ENCODE results near the gene UMAD1. TPM values are rescaled to one million over a fixed set of nuclear protein-coding genes. Genes with fewer than 3 reads are reported as not detected.
"Not testable (repeated sequence)": the region's sequence is repeated elsewhere in the genome, so short reads cannot be mapped to it uniquely, and the experiment has no call there.

The UMAD1 gene
- total RNA-seq, 2 donors from 2014 or later: 12.9 to 23.9 TPM

DNA sequence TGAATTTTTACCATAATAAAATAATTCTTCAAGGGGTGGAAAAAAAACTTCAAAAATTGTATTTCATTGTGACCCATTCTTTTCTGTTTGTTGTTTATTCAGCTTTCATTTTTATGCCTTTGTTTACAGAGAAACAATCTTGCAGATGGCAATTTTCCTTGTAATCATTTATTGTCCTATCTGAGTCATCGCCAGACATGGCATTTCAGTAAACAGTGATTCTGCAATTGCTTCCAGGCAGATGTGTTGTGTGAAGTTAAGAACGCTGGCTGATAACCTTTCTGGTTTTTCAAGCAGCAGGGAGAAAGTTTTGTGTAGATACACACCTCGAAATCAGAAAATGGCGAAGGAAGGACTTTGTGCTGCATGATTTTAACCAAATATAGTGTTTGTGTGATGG, 158.6 kb downstream of the UMAD1 start:
- Histone ChIP-seq H3K9me3 (no peaks in the 10 kb centered on the region), H3K27ac (no peak overlapping the region), H3K4me3 (no peak overlapping the region), H3K4me1 (ENCODE audit: control insufficient read depth in 1 of 2, low read depth in 2 of 2) (no peaks in the 10 kb centered on the region), H3K27me3 (replicated peaks; ENCODE audit: insufficient read depth) (no peaks in the 10 kb centered on the region), H3K36me3 (no peaks in the 10 kb centered on the region)
- TF ChIP-seq, protein P1, sequence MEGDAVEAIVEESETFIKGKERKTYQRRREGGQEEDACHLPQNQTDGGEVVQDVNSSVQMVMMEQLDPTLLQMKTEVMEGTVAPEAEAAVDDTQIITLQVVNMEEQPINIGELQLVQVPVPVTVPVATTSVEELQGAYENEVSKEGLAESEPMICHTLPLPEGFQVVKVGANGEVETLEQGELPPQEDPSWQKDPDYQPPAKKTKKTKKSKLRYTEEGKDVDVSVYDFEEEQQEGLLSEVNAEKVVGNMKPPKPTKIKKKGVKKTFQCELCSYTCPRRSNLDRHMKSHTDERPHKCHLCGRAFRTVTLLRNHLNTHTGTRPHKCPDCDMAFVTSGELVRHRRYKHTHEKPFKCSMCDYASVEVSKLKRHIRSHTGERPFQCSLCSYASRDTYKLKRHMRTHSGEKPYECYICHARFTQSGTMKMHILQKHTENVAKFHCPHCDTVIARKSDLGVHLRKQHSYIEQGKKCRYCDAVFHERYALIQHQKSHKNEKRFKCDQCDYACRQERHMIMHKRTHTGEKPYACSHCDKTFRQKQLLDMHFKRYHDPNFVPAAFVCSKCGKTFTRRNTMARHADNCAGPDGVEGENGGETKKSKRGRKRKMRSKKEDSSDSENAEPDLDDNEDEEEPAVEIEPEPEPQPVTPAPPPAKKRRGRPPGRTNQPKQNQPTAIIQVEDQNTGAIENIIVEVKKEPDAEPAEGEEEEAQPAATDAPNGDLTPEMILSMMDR (IDR thresholded peaks at IDR 0.05): no peak
- ATAC-seq (ENCODE audit: insufficient number of reproducible peaks, low FRiP score, low read depth) (no peak), DNase-seq (ENCODE audit: low spot score) (no peak)

GRCh38 chr7:7802531-7802930, 162.0 kb downstream of the UMAD1 start:
- H3K27me3 ChIP-seq (replicated peaks; ENCODE audit: insufficient read depth): no peaks in the 10 kb centered on the region
- H3K4me3 ChIP-seq: no peak overlapping the region
- no peaks in the 10 kb centered on the region for H3K36me3 ChIP-seq
- H3K27ac ChIP-seq: no peak overlapping the region
- TF ChIP-seq, protein P1 (IDR thresholded peaks at IDR 0.05): no peak
- no peaks in the 10 kb centered on the region for H3K9me3 ChIP-seq
- DNase-seq (ENCODE audit: low spot score) (no peak), ATAC-seq (ENCODE audit: insufficient number of reproducible peaks, low FRiP score, low read depth) (no peak)
- H3K4me1 ChIP-seq (ENCODE audit: control insufficient read depth in 1 of 2, low read depth in 2 of 2): no peaks in the 10 kb centered on the region

DNA sequence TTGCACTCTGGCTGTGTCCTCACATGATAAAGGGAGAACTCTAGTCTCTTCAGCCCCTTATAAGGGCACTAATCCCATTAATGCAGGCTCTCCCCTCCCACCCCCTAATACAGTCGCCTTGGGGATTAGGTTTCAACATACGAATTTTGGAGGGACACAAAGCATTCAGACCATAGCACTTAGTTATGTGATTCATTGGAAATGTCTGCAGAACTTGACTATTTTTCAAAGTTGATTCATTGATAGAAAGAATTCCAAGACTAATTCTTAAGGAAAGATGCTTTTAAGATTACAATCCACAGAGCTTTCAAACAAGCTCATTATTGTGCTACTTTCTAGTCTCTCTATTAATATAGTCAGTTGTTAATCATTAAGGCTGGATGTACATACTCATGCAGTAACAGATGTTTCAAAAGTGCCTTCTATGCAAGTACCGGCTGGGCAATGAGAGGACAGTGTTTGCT, 163.2 kb downstream of the UMAD1 start:
- H3K27ac ChIP-seq: no peak overlapping the region
- no peaks in the 10 kb centered on the region for H3K36me3 ChIP-seq
- ATAC-seq (ENCODE audit: insufficient number of reproducible peaks, low FRiP score, low read depth) (no peak), DNase-seq (ENCODE audit: low spot score) (no peak)
- H3K27me3 ChIP-seq (replicated peaks; ENCODE audit: insufficient read depth): no peaks in the 10 kb centered on the region
- TF ChIP-seq, protein P1 (IDR thresholded peaks at IDR 0.05): no peak
- peaks cover 0 to 3% of the 10 kb centered on the region in 2 donors for H3K4me1 ChIP-seq (ENCODE audit: control insufficient read depth in 1 of 2, low read depth in 2 of 2)
- H3K4me3 ChIP-seq: no peak overlapping the region
- H3K9me3 ChIP-seq: no peaks in the 10 kb centered on the region

DNA sequence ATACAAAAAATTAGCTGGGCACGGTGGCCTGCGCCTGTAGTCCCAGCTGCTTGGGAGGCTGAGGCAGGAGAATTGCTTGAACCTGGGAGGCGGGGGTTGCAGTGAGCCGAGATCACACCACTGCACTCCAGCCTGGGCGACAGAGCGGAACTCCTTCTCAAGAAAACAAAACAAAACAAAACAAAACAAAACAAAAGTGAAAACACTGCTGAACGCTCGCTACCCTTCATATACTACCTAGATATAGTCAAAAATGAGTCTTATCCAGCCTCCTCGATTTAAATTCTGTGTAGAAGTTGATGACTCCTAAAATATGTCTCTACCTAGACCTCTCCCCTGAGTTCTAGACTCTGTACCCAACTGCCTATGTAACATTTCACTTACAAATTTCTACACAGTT, 164.3 kb downstream of the UMAD1 start:
- H3K9me3 ChIP-seq; H3K4me3 ChIP-seq; H3K4me1 ChIP-seq (ENCODE audit: control insufficient read depth in 1 of 2, low read depth in 2 of 2); DNase-seq (ENCODE audit: low spot score); H3K36me3 ChIP-seq; H3K27me3 ChIP-seq (replicated peaks; ENCODE audit: insufficient read depth); ATAC-seq (ENCODE audit: insufficient number of reproducible peaks, low FRiP score, low read depth); H3K27ac ChIP-seq: not testable (repeated sequence)

- DNase-seq (ENCODE audit: low spot score) (no peak), ATAC-seq (ENCODE audit: insufficient number of reproducible peaks, low FRiP score, low read depth) (no peak)
- Histone ChIP-seq H3K27ac (no peak overlapping the region), H3K4me3 (no peak overlapping the region), H3K36me3 (no peaks in the 10 kb centered on the region), H3K4me1 (ENCODE audit: control insufficient read depth in 1 of 2, low read depth in 2 of 2) (peaks cover 0 to 3% of the 10 kb centered on the region in 2 donors), H3K9me3 (no peaks in the 10 kb centered on the region), H3K27me3 (replicated peaks; ENCODE audit: insufficient read depth) (no peaks in the 10 kb centered on the region)
- TF ChIP-seq, protein P1 (IDR thresholded peaks at IDR 0.05): no peak
Measured at GRCh38 chr7:7805511-7806153, 165.1 kb downstream of the UMAD1 start.

DNA sequence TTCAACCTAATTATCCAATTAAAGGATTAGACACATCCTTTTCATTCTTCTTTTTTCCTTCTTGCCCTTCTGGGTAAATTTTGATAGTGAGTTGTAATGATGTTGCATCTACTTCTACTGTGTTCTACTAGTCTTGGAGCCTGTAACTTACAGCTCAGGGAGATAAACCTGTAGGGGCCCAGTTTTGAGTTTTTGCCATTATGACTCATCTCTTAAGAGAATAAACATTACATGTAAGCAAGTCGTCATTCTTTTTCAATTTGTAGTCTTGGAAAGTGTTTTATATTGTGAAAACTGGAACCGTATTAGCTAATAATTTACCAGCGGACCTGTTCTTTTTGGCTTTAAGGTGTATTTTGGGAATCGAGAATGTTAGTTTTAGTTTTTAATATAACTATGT, 167.6 kb downstream of the UMAD1 start:
- ATAC-seq (ENCODE audit: insufficient number of reproducible peaks, low FRiP score, low read depth): no peak

More for the DNA sequence above, 167.6 kb downstream of the UMAD1 start:
- Histone ChIP-seq H3K9me3 (no peaks in the 10 kb centered on the region), H3K4me3 (no peak overlapping the region), H3K36me3 (no peaks in the 10 kb centered on the region), H3K27ac (no peak overlapping the region), H3K4me1 (ENCODE audit: control insufficient read depth in 1 of 2, low read depth in 2 of 2) (peaks cover 0 to 3% of the 10 kb centered on the region in 2 donors), H3K27me3 (replicated peaks; ENCODE audit: insufficient read depth) (no peaks in the 10 kb centered on the region)
- no peak for DNase-seq (ENCODE audit: low spot score)
- TF ChIP-seq, protein P1 (IDR thresholded peaks at IDR 0.05): no peak
